GM23248 (cell line): ENCODE results near the gene LMX1B. TPM values are rescaled to one million over a fixed set of nuclear protein-coding genes. Genes with fewer than 3 reads are reported as not detected.

Experiments used
- DNase-seq: peaks from one replicate; pipeline ENCODE4 v3.0.0-alpha.2; 2015
- H2AFZ ChIP-seq: fragments of 200-600 bp; sonication (generic); 2 replicates; pipeline ENCODE4 v1.6.1; 2016; ENCODE audit warnings: antibody characterized with exemption
- H3F3A ChIP-seq: fragments of 200-600 bp; sonication (generic); 2 replicates; pipeline ENCODE4 v1.6.1; 2016; ENCODE audit warnings: mild to moderate bottlenecking, antibody characterized with exemption, mixed run types; ENCODE audit not compliant: insufficient read depth
- H3K27ac ChIP-seq: fragments of 200-600 bp; sonication (generic); 2 replicates; pipeline ENCODE4 v1.5.1; 2016; ENCODE audit warnings: mild to moderate bottlenecking
- H3K27me3 ChIP-seq: fragments of 200-600 bp; sonication (generic); replicated peaks from 2 replicates; pipeline ENCODE4 v1.6.1; 2016; ENCODE audit warnings: mild to moderate bottlenecking; ENCODE audit not compliant: insufficient read depth
- H3K36me3 ChIP-seq: fragments of 200-600 bp; sonication (generic); 2 replicates; pipeline ENCODE4 v1.6.1; 2016; ENCODE audit warnings: low read depth, mild to moderate bottlenecking
- H3K4me1 ChIP-seq: fragments of 200-600 bp; sonication (generic); 2 replicates; pipeline ENCODE4 v1.6.1; 2016; ENCODE audit warnings: mild to moderate bottlenecking; ENCODE audit not compliant: insufficient read depth
- H3K4me2 ChIP-seq: fragments of 200-600 bp; sonication (generic); one replicate; pipeline ENCODE4 v1.6.1; 2016; ENCODE audit warnings: mild to moderate bottlenecking; ENCODE audit not compliant: unreplicated experiment
- H3K4me3 ChIP-seq: fragments of 200-600 bp; sonication (generic); 2 replicates; pipeline ENCODE4 v1.5.1; 2016; ENCODE audit warnings: mild to moderate bottlenecking
- H3K79me2 ChIP-seq: fragments of 200-600 bp; sonication (generic); 2 replicates; pipeline ENCODE4 v1.6.1; 2016; ENCODE audit warnings: mild to moderate bottlenecking; ENCODE audit not compliant: insufficient read depth
- H3K9ac ChIP-seq: fragments of 200-600 bp; sonication (generic); 2 replicates; pipeline ENCODE4 v1.6.1; 2016; ENCODE audit warnings: mild to moderate bottlenecking
- H3K9me2 ChIP-seq: fragments of 200-600 bp; sonication (generic); 2 replicates; pipeline ENCODE4 v1.6.1; 2016; ENCODE audit warnings: mixed run types, mild to moderate bottlenecking, moderate library complexity; ENCODE audit not compliant: insufficient read depth
- H3K9me3 ChIP-seq: fragments of 200-600 bp; sonication (generic); one replicate; pipeline ENCODE4 v1.6.1; 2017; ENCODE audit warnings: low read depth
- H4K20me1 ChIP-seq: fragments of 200-600 bp; sonication (generic); 2 replicates; pipeline ENCODE4 v1.6.0; 2016; ENCODE audit not compliant: insufficient read depth
- EZH2 ChIP-seq: fragments of 200-600 bp; sonication (generic); IDR thresholded peaks from 2 replicates; pipeline ENCODE4 v1.6.1; 2018; ENCODE audit warnings: antibody characterized with exemption, mild to moderate bottlenecking; ENCODE audit not compliant: insufficient read depth, poor library complexity, severe bottlenecking
- EZH2phosphoT487 ChIP-seq: fragments of 200-600 bp; sonication (generic); IDR thresholded peaks from 2 replicates; pipeline ENCODE4 v1.6.1; 2018; ENCODE audit warnings: antibody characterized with exemption, moderate library complexity, mild to moderate bottlenecking, low read depth; ENCODE audit not compliant: insufficient read depth
- WGBS, 2 experiments: methylation state at CpG; one replicate each; pipeline ENCODE4 v1.1.6; 2015 to 2017; ENCODE audit warnings: low lambda C conversion rate in 2 of 2, low coverage in 1 of 2; ENCODE audit errors: missing lambda C conversion rate in 2 of 2; 5-methylcytosine and 5-hydroxymethylcytosine counted together
- in situ Hi-C: fragments of 300-500 bp; cut with MboI; formaldehyde crosslinking; loops from 2 replicates; pipeline ENCODE4 v1.15.0; 2020
- polyA plus RNA-seq: library from polyadenylated mRNA; unstranded; fragments of >200 nt; fragmentation: Nextera tagmentation; extraction: Ambion mirVana; gene quantifications from 2 replicates; pipeline ENCODE4 v1.2.1, GENCODE V29; 2016
- total RNA-seq: library from RNA; depleted of rRNA; stranded (reverse); fragments of >200 nt; shearing (Covaris generic); gene quantifications from 2 replicates; pipeline ENCODE4 v1.2.3, GENCODE V29; 2014

LMX1B gene
- total and polyA plus RNA-seq, 2 experiments from 2014 or later, result not detected

- Histone ChIP-seq H3K4me3 (no peak overlapping the region), H3K27ac (no peak overlapping the region), H4K20me1 (no peaks in the 10 kb centered on the region), H3K79me2 (no peaks in the 10 kb centered on the region), H3K36me3 (no peaks in the 10 kb centered on the region), H3F3A (no peaks in the 10 kb centered on the region), H3K4me1 (no peaks in the 10 kb centered on the region), H2AFZ (no peak overlapping the region), H3K9me3 (no peaks in the 10 kb centered on the region), H3K27me3 (peaks cover 35% of the 10 kb centered on the region), H3K4me2 (no peak overlapping the region), H3K9me2 (no peaks in the 10 kb centered on the region), H3K9ac (no peak overlapping the region)
- in situ Hi-C loops, result no loop called here
- 44 to 51% methylated on average over 11 of the region's 11 CpGs for WGBS, 2 experiments
- TF ChIP-seq EZH2, result no peak
- TF ChIP-seq EZH2phosphoT487, result no peak
- DNase-seq, result no peak
Observed at GRCh38 chr9:126628969-126629674, 15.4 kb downstream of the LMX1B start.

- 53 to 54% methylated on average over 18 to 20 of the region's 20 CpGs for WGBS, 2 experiments
- Histone ChIP-seq H3K9me2 (no peaks in the 10 kb centered on the region), H3K36me3 (no peaks in the 10 kb centered on the region), H3K4me1 (no peaks in the 10 kb centered on the region), H3K4me2 (no peak overlapping the region), H3K27ac (no peak overlapping the region), H2AFZ (no peak overlapping the region), H3F3A (no peaks in the 10 kb centered on the region), H3K4me3 (no peak overlapping the region), H3K9ac (no peak overlapping the region), H3K27me3 (peaks cover 30% of the 10 kb centered on the region), H4K20me1 (no peaks in the 10 kb centered on the region), H3K9me3 (no peaks in the 10 kb centered on the region), H3K79me2 (no peaks in the 10 kb centered on the region)
- TF ChIP-seq EZH2 (no peak), EZH2phosphoT487 (no peak)
- in situ Hi-C loops, result no loop called here
- no peak for DNase-seq
Observed at GRCh38 chr9:126630458-126631237, 16.9 kb downstream of the LMX1B start.

GRCh38 chr9:126631254-126631653 is 17.5 kb downstream of the LMX1B start:
- peaks cover 34% of the 10 kb centered on the region for H3K27me3 ChIP-seq
- H3F3A ChIP-seq, result no peaks in the 10 kb centered on the region
- no peaks in the 10 kb centered on the region for H3K9me3 ChIP-seq
- H3K4me3 ChIP-seq, result no peak overlapping the region
- no peak overlapping the region for H2AFZ ChIP-seq
- H3K79me2 ChIP-seq, result no peaks in the 10 kb centered on the region
- no peaks in the 10 kb centered on the region for H3K4me1 ChIP-seq
- TF ChIP-seq EZH2phosphoT487 (no peak), EZH2 (no peak)
- H3K9me2 ChIP-seq, result no peaks in the 10 kb centered on the region
- H4K20me1 ChIP-seq, result no peaks in the 10 kb centered on the region
- 41 to 59% methylated on average over 6 of the region's 6 CpGs for WGBS, 2 experiments
- H3K4me2 ChIP-seq, result no peak overlapping the region
- peak; percentile 15 for DNase-seq
- no peak overlapping the region for H3K27ac ChIP-seq
- in situ Hi-C loops, result no loop called here
- H3K9ac ChIP-seq, result no peak overlapping the region
- no peaks in the 10 kb centered on the region for H3K36me3 ChIP-seq

- 66 to 67% methylated on average over 17 of the region's 17 CpGs for WGBS, 2 experiments
- Histone ChIP-seq H3F3A (no peaks in the 10 kb centered on the region), H3K4me2 (no peak overlapping the region), H3K79me2 (no peaks in the 10 kb centered on the region), H3K9me2 (no peaks in the 10 kb centered on the region), H3K36me3 (no peaks in the 10 kb centered on the region), H3K27ac (no peak overlapping the region), H3K9me3 (no peaks in the 10 kb centered on the region), H3K9ac (no peak overlapping the region), H3K4me1 (no peaks in the 10 kb centered on the region), H3K4me3 (no peak overlapping the region), H2AFZ (no peak overlapping the region), H4K20me1 (no peaks in the 10 kb centered on the region), H3K27me3 (peaks cover 25% of the 10 kb centered on the region)
- no peak for TF ChIP-seq EZH2
- TF ChIP-seq EZH2phosphoT487, result no peak
- no peak for DNase-seq
- in situ Hi-C loops, result no loop called here
Observed at GRCh38 chr9:126633881-126634558, 20.3 kb downstream of the LMX1B start.
